Measurements from ENCODE around the gene TOGARAM2.

- no peak for TF ChIP-seq POLR2A (IDR thresholded peaks at IDR 0.05)
- TF ChIP-seq CTCF (IDR thresholded peaks at IDR 0.05) = no peak
- no peak for TF ChIP-seq POLR2AphosphoS5 (IDR thresholded peaks at IDR 0.05)
Measured at GRCh38 chr2:29051730-29052129, 70.6 kb downstream of the TOGARAM2 start.
